GM23248 (cell line): ENCODE results near the gene CTRB2.

ENCODE experiments used
- EZH2 ChIP-seq: fragments of 200-600 bp; sonication (generic); IDR thresholded peaks from 2 replicates; pipeline ENCODE4 v1.6.1; 2018; ENCODE audit warnings: antibody characterized with exemption, mild to moderate bottlenecking; ENCODE audit not compliant: insufficient read depth, poor library complexity, severe bottlenecking
- EZH2phosphoT487 ChIP-seq: fragments of 200-600 bp; sonication (generic); IDR thresholded peaks from 2 replicates; pipeline ENCODE4 v1.6.1; 2018; ENCODE audit warnings: antibody characterized with exemption, moderate library complexity, mild to moderate bottlenecking, low read depth; ENCODE audit not compliant: insufficient read depth

DNA sequence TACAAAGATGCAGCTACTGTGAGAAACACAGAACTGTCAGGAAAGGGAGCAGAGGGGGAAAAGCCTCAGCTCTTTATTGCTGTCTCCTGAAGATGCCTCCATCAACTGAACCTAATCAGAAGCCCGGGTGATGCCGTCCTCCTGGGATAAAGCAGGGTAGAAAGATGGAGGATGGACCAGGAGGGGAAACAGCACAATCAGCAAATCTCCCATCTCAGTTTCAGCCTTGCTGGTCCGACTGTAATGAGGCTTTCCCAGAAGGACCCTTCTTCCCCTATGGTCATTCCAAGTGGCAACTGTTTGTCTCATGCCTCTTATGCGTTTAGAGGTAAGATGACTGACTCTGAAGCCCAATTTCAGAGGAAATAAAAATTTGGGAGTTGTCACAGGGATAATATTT, 34.4 kb downstream of the CTRB2 start:
- TF ChIP-seq EZH2phosphoT487: no peak
- TF ChIP-seq EZH2: no peak
